ENCODE results near the gene TCF25.
"Not testable (repeated sequence)": the region's sequence is repeated elsewhere in the genome, so short reads cannot be mapped to it uniquely, and the experiment has no call there.

DNA sequence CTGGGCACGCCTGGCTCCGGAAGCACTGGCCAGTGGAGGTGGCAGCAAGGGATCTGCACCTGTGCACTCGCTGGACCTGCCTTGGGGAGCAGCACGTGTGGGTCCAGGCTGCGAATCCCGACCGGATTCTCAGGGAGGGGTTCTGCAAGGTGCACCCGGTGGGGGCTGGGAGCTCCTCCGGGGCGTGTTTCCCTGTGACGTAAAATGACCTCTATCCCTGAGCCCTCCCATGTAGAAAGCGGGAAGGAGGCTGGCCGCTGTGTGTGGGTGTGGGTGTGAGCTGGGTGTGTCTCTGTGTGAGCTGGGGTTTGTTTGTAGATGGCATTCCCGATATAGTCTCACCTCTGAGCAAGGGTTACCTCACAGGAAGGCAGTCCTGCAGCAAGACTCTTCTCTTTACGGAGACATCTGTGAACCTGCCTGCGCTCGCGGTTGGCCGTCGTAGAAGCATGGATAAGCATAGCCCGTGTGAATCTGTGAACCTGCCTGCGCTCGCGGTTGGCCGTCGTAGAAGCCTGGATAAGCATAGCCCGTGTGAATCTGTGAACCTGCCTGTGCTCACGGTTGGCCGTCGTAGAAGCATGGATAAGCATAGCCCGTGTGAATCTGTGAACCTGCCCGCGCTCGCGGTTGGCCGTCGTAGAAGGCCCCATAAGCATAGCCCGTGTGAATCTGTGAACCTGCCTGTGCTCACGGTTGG, 39.6 kb upstream of the TCF25 start:
- TF ChIP-seq, protein P1, sequence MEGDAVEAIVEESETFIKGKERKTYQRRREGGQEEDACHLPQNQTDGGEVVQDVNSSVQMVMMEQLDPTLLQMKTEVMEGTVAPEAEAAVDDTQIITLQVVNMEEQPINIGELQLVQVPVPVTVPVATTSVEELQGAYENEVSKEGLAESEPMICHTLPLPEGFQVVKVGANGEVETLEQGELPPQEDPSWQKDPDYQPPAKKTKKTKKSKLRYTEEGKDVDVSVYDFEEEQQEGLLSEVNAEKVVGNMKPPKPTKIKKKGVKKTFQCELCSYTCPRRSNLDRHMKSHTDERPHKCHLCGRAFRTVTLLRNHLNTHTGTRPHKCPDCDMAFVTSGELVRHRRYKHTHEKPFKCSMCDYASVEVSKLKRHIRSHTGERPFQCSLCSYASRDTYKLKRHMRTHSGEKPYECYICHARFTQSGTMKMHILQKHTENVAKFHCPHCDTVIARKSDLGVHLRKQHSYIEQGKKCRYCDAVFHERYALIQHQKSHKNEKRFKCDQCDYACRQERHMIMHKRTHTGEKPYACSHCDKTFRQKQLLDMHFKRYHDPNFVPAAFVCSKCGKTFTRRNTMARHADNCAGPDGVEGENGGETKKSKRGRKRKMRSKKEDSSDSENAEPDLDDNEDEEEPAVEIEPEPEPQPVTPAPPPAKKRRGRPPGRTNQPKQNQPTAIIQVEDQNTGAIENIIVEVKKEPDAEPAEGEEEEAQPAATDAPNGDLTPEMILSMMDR (IDR thresholded peaks at IDR 0.05; ENCODE audit: insufficient read depth, low read depth, low read length): not testable (repeated sequence)
- not testable (repeated sequence) for TF ChIP-seq EZH2 (IDR thresholded peaks at IDR 0.05; ENCODE audit: insufficient read depth, low read length)

Data from astrocyte (in vitro differentiated cells and primary cell).